ENCODE data around the gene DLG1. TPM values are rescaled to one million over a fixed set of nuclear protein-coding genes. Genes with fewer than 3 reads are reported as not detected.

The DLG1 gene
- total RNA-seq, 2 donors from 2014 or later, result 59.0 to 98.2 TPM

- Histone ChIP-seq H3K27me3 (replicated peaks; ENCODE audit: insufficient read depth) (no peaks in the 10 kb centered on the region), H3K4me1 (replicated peaks) (no peaks in the 10 kb centered on the region), H3K4me3 (no peak overlapping the region), H3K27ac (no peak overlapping the region), H3K9me3 (no peaks in the 10 kb centered on the region), H3K36me3 (no peaks in the 10 kb centered on the region)
- intact Hi-C loops (cut with DNase I), result no loop called here
- DNase-seq (ENCODE audit: low spot score), result no peak
- TF ChIP-seq CTCF (IDR thresholded peaks at IDR 0.05), result no peak
- TF ChIP-seq POLR2AphosphoS5 (IDR thresholded peaks at IDR 0.05), result no peak
- no peak for TF ChIP-seq POLR2A (IDR thresholded peaks at IDR 0.05)
- WGBS, result 33% methylated on average over 3 of the region's 3 CpGs
These were observed 108.8 kb downstream of the DLG1 start for GRCh38 chr3:197189623-197190022.

- H3K36me3 ChIP-seq, result no peaks in the 10 kb centered on the region
- no peaks in the 10 kb centered on the region for H3K4me1 ChIP-seq (replicated peaks)
- no peak overlapping the region for H3K27ac ChIP-seq
- no peak for DNase-seq (ENCODE audit: low spot score)
- TF ChIP-seq CTCF (IDR thresholded peaks at IDR 0.05) (no peak), POLR2AphosphoS5 (IDR thresholded peaks at IDR 0.05) (no peak), POLR2A (IDR thresholded peaks at IDR 0.05) (no peak)
- intact Hi-C loops (cut with DNase I), result no loop called here
- H3K9me3 ChIP-seq, result no peaks in the 10 kb centered on the region
- H3K27me3 ChIP-seq (replicated peaks; ENCODE audit: insufficient read depth), result no peaks in the 10 kb centered on the region
- WGBS, result 64% methylated on average over 3 of the region's 3 CpGs
- no peak overlapping the region for H3K4me3 ChIP-seq
These were observed 109.4 kb downstream of the DLG1 start for GRCh38 chr3:197188963-197189362.

GRCh38 chr3:197186887-197187588 is 111.4 kb downstream of the DLG1 start:
- peak; percentile 32 for DNase-seq (ENCODE audit: low spot score)
- no peaks in the 10 kb centered on the region for H3K27me3 ChIP-seq (replicated peaks; ENCODE audit: insufficient read depth)
- no peak overlapping the region for H3K4me3 ChIP-seq
- TF ChIP-seq POLR2AphosphoS5 (IDR thresholded peaks at IDR 0.05) (peak; percentile 16), POLR2A (IDR thresholded peaks at IDR 0.05) (no peak), CTCF (IDR thresholded peaks at IDR 0.05) (peak; percentile 45 to 87 (median 75))
- 26% methylated on average over 1 of the region's 1 CpG for WGBS
- no peaks in the 10 kb centered on the region for H3K36me3 ChIP-seq
- intact Hi-C loops (cut with DNase I), result loop anchor here (1.0 kb wide), 1 partner anchor 185 kb away; no protein-coding TSS in a partner anchor
- no peaks in the 10 kb centered on the region for H3K9me3 ChIP-seq
- no peaks in the 10 kb centered on the region for H3K4me1 ChIP-seq (replicated peaks)
- no peak overlapping the region for H3K27ac ChIP-seq

GRCh38 chr3:197183582-197183981 is 114.8 kb downstream of the DLG1 start:
- intact Hi-C loops (cut with DNase I), result no loop called here
- no peak for DNase-seq (ENCODE audit: low spot score)
- H3K27me3 ChIP-seq (replicated peaks; ENCODE audit: insufficient read depth), result no peaks in the 10 kb centered on the region
- H3K36me3 ChIP-seq, result no peaks in the 10 kb centered on the region
- H3K9me3 ChIP-seq, result no peaks in the 10 kb centered on the region
- WGBS, result 76% methylated on average over 9 of the region's 9 CpGs
- H3K27ac ChIP-seq, result no peak overlapping the region
- no peak overlapping the region for H3K4me3 ChIP-seq
- no peaks in the 10 kb centered on the region for H3K4me1 ChIP-seq (replicated peaks)
- no peak for TF ChIP-seq CTCF (IDR thresholded peaks at IDR 0.05)
- TF ChIP-seq POLR2A (IDR thresholded peaks at IDR 0.05), result no peak
- TF ChIP-seq POLR2AphosphoS5 (IDR thresholded peaks at IDR 0.05), result no peak

- Histone ChIP-seq H3K4me1 (replicated peaks) (no peaks in the 10 kb centered on the region), H3K36me3 (no peaks in the 10 kb centered on the region), H3K27me3 (replicated peaks; ENCODE audit: insufficient read depth) (no peaks in the 10 kb centered on the region), H3K4me3 (no peak overlapping the region), H3K27ac (no peak overlapping the region), H3K9me3 (no peaks in the 10 kb centered on the region)
- TF ChIP-seq POLR2AphosphoS5 (IDR thresholded peaks at IDR 0.05) (no peak), CTCF (IDR thresholded peaks at IDR 0.05) (no peak), POLR2A (IDR thresholded peaks at IDR 0.05) (no peak)
- 78% methylated on average over 6 of the region's 6 CpGs for WGBS
- intact Hi-C loops (cut with DNase I), result no loop called here
- no peak for DNase-seq (ENCODE audit: low spot score)
These were observed 116.7 kb downstream of the DLG1 start for GRCh38 chr3:197181741-197182140.
